ENCODE data around the gene PRMT3. TPM values are rescaled to one million over a fixed set of nuclear protein-coding genes. Genes with fewer than 3 reads are reported as not detected.

The PRMT3 gene
- total and polyA plus RNA-seq, 7 donors = 6.3 to 23.2 (median 17.2) TPM

- no peaks in the 10 kb centered on the region for H3K27me3 ChIP-seq (ENCODE audit: insufficient read depth in 3 of 3, low read length in 2 of 3)
- WGBS, 3 donors = 67 to 81% (median 74%) methylated on average over 2 of the region's 2 CpGs
- H3K9me3 ChIP-seq = no peaks in the 10 kb centered on the region
- intact Hi-C loops (cut with DNase I) = no loop called here
- DNase-seq (no peak), ATAC-seq (no peak)
- H3K27ac ChIP-seq = no peak overlapping the region
- H3K4me1 ChIP-seq = no peaks in the 10 kb centered on the region
- H3K4me3 ChIP-seq = no peak overlapping the region
- peaks cover 0 to 34% of the 10 kb centered on the region in 2 donors for H3K36me3 ChIP-seq (ENCODE audit: insufficient read depth in 1 of 2, low read depth in 1 of 2)
- no peak for TF ChIP-seq CTCF (IDR thresholded peaks at IDR 0.05)
Observed at GRCh38 chr11:20450829-20451228, 63.3 kb downstream of the PRMT3 start.

GRCh38 chr11:20451568-20451967 lies 64.1 kb downstream of the PRMT3 start:
- no peaks in the 10 kb centered on the region for H3K4me1 ChIP-seq
- 80 to 81% (median 81%) methylated on average over 2 of the region's 2 CpGs for WGBS, 3 donors
- no peak for TF ChIP-seq CTCF (IDR thresholded peaks at IDR 0.05)
- H3K36me3 ChIP-seq (ENCODE audit: insufficient read depth in 1 of 2, low read depth in 1 of 2) = peaks cover 0 to 34% of the 10 kb centered on the region in 2 donors
- H3K9me3 ChIP-seq = no peaks in the 10 kb centered on the region
- intact Hi-C loops (cut with DNase I) = no loop called here
- ATAC-seq = no peak
- no peak overlapping the region for H3K4me3 ChIP-seq
- DNase-seq = no peak
- H3K27ac ChIP-seq = no peak overlapping the region
- no peaks in the 10 kb centered on the region for H3K27me3 ChIP-seq (ENCODE audit: insufficient read depth in 3 of 3, low read length in 2 of 3)

GRCh38 chr11:20452585-20452984 lies 65.1 kb downstream of the PRMT3 start:
- intact Hi-C loops (cut with DNase I) = no loop called here
- H3K27ac ChIP-seq = no peak overlapping the region
- no peak overlapping the region for H3K4me3 ChIP-seq
- H3K9me3 ChIP-seq = no peaks in the 10 kb centered on the region
- WGBS, 3 donors = 87 to 94% (median 89%) methylated on average over 2 of the region's 2 CpGs
- DNase-seq = no peak
- TF ChIP-seq CTCF (IDR thresholded peaks at IDR 0.05) = no peak
- H3K27me3 ChIP-seq (ENCODE audit: insufficient read depth in 3 of 3, low read length in 2 of 3) = no peaks in the 10 kb centered on the region
- no peaks in the 10 kb centered on the region for H3K4me1 ChIP-seq
- no peak for ATAC-seq
- peaks cover 0 to 34% of the 10 kb centered on the region in 2 donors for H3K36me3 ChIP-seq (ENCODE audit: insufficient read depth in 1 of 2, low read depth in 1 of 2)

- no peak for ATAC-seq
- intact Hi-C loops (cut with DNase I) = no loop called here
- no peak overlapping the region for H3K4me3 ChIP-seq
- no peaks in the 10 kb centered on the region for H3K4me1 ChIP-seq
- H3K27me3 ChIP-seq (ENCODE audit: insufficient read depth in 3 of 3, low read length in 2 of 3) = no peaks in the 10 kb centered on the region
- peaks cover 0 to 32% of the 10 kb centered on the region in 2 donors for H3K36me3 ChIP-seq (ENCODE audit: insufficient read depth in 1 of 2, low read depth in 1 of 2)
- no peak overlapping the region for H3K27ac ChIP-seq
- no peak for DNase-seq
- TF ChIP-seq CTCF (IDR thresholded peaks at IDR 0.05) = no peak
- no peaks in the 10 kb centered on the region for H3K9me3 ChIP-seq
- 94 to 97% (median 95%) methylated on average over 4 of the region's 4 CpGs for WGBS, 3 donors
Observed at GRCh38 chr11:20453657-20454316, 66.3 kb downstream of the PRMT3 start.
